GM19351 (cell line): ENCODE results near the gene KSR2.

Source experiments
- ATAC-seq: cut with Tn5 transposase; IDR thresholded peaks from one replicate; pipeline ENCODE4 v1.9.1; 2021; ENCODE audit warnings: mild to moderate bottlenecking, moderate library complexity; ENCODE audit not compliant: unreplicated experiment

KSR2 gene

DNA sequence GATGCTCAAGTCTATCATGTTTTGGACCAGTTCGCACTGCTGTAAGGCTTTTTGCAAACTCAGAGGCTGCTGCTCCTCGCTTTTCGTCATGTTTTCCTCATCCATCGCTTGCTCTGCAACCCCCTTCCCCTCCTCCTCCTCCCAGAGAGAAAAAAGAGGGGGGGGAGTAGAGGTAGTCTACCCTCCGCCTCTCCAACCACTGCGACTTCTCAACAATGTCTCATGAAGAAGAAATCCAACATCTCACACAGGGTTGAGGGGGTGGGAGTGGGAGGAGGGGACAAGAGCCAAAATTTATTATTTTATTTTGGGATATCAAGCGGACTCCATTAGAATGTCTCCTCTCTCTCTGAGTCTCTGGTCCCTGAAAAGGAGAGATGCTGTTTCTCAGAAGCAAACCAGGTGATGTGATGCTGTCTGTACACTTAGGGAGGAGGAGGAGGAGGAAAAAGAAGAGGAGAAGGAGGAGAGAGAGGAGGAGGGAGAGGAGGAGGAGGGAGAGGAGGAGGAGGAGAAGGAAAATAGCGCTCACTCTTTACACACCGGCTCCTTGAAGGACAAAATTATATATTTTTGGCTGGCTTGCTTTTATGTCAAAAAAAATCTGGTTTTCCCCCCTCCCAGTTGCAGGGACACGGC, 520 bp downstream of the KSR2 start:
- ATAC-seq, result no peak

DNA sequence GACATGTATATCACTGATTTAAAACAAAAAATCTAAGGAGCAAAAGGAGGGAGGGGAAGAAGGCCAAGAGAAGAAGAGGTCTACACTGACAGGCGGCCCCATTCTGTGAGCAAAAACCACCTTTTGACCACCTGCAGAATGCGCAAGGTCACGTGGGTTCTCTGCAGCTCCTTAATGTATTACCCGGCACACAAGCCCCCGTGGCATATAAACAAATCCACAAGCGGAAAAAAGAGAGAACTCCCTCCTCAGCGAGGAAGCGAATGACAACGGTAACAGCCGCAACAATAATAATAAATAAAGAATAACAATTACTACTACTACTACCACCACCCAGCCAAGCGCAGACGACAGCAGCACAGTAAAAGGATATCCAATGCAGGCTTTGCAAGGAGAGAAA, 1.3 kb downstream of the KSR2 start:
- no peak for ATAC-seq

DNA sequence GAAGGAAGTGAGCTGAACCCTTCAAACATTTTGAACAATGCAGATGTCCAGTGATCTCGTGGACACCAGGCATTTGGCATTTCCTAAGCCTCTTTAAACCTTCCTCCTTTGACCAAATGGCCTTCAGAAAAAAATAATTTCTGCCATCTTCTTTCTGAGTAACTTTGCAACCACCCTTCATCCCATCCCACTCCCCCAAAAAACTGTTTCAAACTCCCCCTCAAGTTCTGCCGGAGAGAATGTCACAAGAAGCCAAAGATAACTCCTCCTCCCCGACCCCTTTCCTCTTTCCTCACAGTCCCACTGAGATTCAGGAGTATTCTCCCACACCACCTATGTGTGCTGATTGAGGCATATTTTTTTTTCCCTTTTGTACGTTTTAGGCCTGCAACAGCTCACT, 1.7 kb downstream of the KSR2 start:
- no peak for ATAC-seq

DNA sequence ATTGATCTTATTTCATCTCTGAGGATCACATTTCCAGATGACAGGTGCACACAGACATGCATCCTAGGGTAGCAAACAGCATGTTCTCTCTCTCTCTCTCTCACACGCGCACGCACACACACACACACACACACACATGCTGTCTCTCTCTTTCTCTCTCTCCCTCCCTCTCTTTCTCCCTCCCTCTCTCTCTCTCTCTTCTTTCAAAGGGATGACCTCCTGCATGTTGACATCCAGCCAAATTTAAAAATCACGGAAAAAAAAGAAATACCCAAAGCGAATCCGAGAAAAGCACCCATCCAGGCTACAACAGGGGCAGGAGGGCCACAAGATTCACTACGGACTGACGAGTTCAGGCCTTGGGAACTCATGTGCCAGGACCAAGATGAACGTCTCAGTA, 2.3 kb downstream of the KSR2 start:
- no peak for ATAC-seq

DNA sequence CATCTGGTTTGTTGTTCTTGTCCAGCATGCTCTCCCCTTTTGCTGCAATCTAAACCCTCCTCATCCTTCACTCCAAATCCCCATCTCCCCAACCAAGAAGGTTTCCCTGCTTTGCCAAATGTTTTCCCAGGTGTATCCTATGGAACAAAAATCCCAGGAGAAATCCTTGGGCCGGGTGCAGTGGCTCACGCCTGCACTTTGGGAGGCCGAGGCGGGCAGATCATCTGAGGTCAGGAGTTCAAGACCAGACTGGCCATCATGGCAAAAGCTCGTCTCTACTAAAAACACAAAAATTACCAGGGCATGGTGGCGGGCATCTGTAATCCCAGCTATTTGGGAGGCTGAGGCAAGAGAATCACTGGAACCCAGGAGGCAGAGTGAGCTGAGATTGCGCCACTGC, 5.0 kb downstream of the KSR2 start:
- ATAC-seq, result no peak

DNA sequence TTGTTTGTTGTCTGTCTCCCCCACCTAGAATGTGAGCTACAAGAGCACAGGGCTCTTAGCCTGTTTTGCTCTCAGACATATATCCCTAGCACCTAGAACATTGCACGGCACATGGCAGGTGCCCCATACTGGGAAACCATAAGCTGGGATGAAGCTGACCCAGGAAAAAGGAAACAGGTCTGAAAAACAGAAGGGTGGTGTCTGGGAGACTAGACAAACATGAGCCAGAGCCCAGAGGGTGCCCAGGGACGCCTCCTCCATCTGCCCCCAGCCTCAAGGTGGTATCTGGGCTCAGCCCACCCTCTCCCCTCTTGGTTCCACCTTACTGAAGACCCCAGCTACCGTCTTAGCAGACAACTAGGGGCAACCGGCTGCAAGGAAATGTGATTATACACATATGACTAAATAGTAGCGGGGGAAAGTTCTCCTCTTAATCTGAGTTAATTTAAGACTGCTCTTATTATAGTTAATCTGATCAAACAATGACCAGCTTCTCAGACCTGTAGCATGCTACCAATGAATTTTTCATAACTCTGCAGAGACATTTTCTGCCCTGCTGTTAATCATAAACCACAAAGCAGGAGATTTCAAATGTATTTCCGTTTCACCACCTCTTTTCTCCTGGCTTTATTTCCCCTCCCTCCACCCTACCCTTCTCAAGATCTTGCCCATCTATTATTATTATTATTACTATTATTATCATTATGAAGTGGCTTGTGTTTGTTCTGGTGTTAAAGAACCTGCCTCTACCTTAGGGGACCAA, 31.9 kb downstream of the KSR2 start:
- no peak for ATAC-seq

DNA sequence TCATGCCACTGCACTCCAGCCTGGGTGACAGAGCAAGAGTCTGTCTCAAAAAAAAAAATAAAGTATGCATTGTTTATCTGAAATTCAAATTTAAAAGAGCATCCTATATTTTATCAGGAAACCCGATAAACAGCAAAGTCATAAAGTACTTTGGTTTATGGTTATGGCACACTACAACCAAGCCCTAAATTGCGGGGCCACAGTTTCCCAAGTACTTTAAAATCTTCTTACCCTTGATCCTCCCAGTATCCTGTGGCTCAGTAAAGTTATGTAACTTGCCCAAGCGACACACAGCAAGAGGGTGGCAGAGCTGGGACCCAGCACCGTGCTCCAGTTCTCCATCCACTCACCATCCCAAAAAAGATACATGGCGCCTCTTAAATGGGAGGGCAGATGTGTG, 35.2 kb downstream of the KSR2 start:
- no peak for ATAC-seq

DNA sequence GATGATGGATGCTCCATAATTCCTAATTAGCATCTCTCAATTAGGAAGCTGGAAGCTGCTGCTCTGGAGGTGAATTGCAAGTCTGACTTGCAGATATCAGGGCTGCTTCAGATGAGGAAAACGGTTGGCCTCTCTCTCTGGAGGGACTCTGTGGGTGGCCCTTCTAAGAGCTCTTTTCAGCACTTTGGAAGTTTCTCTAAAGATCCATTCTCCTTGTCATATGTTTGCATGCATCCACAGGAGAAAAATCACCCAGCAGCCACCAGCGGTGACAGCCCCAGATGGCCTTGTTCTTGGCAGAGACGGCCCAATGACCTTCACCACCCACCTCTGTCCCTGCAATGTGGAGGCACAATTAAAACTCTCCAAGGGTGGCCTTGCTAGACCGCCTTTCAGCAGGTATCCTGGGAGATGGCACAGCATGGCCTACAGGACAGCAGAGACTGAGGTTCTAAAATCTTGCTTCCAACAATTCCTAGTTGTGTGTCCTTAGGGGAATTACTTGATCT, 42.3 kb downstream of the KSR2 start:
- ATAC-seq, result no peak

DNA sequence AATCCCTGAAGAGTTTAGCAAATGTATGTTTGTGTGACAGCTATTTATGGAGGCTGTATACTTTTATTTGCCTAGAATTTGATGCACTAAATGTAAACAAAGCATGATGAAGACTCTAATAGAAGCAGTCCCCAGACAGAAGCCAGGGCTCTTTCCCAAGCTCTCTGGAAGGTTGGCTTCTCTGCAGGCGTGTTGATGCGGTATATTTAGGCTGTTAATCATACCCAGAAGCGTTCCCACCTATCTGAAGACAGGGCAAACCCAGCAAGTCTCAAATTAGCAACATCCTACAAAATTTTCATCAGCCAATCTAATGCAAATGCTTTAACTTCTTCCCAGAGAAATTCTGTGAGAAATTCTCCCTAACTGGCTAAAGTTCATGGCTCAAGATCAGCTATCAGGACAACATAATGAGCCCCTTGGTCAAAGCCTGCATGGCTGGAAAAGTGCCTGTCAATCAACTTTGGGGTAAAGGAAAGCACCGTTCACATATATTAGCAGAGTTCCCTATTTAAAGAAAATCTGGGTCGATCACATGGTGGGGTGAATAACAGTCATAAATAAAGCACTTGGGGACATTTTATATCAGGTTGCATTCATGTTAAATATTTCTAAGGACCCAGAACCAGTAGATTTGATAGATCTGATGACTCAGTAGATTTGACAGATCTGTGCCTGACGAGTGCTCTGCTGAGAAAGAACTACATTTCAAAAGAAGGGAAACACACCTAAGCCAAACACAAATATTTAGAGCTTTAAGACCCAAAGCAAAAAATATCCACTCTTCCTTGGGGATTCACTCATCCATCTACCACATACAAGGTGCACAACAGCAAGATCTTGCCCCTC, 46.6 kb downstream of the KSR2 start:
- no peak for ATAC-seq

DNA sequence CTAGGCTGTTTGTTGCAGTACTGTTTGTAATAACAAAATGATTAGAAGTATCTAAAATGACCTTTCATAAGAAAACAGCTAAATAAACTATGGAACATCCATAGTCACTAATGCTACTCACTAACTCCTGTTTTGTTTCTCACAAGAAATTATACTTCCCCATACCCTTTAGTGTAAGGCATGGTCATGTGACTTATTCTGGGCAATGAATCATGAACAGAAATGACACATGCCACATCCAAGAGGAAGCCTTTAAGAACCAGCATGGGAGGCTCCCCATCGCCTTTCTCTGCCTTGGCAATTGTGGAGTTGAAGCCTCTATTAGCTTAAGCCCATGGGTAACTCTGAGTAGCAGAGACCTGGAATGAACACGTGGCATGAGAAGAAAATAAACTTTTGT, 49.3 kb downstream of the KSR2 start:
- ATAC-seq, result no peak

DNA sequence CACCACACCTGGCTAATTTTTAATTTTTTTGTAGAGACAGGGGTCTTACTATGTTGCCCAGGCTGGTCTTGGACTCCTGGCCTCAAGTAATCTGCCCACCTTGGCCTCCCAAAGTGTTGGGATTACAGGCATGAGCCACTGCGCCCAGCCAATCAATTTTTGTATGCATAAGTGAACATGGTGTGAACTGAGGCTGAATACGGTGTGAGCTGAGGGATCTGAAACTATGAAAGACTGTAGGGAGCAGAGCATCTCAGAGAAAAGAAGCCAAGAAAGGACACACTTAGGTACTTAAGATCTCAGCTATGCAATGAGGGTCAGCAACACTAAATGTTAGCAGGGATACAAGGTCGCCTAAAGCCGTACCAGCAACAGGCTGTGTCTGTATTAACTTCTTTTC, 54.1 kb downstream of the KSR2 start:
- no peak for ATAC-seq

DNA sequence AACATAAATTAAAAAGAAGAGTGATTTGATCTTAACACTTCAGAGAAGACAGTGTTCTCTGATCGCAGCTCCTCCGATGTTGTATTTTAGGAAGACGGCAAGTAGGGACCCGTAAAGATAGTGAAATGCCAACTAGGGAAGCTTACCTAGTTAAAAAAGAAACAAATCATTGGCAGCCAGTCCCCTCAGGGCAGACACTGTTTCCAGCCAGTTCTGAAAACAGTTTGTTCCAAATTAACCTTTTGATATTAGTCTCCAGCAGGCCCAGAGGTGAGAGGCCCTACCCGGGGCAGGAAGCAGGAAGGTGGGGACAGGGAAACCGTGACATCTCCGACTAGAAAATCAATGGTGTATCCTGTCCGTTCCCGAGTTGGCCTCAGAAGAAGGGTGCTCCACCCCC, 56.0 kb downstream of the KSR2 start:
- no peak for ATAC-seq

DNA sequence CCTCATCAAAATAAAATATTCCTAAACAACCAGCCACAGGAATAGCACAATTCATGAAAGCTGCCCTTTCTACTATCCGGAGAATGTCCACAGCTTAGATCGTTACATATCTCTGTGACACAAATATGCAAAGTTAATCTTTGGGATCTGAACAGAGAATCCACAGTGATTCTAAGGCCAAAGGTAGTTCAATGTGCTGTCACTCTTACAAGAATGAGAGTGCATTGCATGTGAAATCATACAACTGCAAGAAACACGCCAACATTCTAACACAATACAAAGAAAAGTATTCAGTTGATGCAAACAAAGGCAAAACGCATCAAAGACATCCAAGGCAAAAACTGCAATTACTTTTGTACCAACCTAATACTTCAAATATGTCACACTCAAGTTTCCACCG, 60.4 kb downstream of the KSR2 start:
- ATAC-seq, result no peak

DNA sequence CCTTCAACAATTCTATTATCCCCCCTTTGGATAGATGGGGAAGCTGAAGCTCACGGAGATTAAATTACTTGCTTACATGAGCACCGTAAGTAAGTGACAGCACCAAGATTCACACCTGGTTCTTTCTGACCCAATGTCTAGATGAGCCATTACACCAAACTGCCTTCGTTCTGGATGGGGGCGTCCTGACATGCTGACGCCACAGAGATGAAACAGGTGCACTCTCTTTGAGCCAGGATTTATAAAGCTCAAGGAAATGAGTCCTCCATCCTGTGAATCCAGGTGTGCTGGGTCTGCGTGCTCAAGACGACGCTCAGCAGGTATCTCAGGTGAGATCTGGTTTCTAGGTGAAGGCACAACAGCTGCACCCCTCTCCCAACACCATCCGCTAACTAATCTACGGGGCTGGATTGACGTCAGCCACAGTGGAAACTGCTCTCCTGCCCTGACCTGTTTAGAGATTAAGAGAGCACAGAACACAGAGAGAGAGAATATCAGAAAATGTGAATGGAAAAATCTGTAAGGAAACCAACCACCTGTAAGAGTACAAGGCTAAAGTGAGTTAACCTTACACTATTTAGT, 61.6 kb downstream of the KSR2 start:
- no peak for ATAC-seq

DNA sequence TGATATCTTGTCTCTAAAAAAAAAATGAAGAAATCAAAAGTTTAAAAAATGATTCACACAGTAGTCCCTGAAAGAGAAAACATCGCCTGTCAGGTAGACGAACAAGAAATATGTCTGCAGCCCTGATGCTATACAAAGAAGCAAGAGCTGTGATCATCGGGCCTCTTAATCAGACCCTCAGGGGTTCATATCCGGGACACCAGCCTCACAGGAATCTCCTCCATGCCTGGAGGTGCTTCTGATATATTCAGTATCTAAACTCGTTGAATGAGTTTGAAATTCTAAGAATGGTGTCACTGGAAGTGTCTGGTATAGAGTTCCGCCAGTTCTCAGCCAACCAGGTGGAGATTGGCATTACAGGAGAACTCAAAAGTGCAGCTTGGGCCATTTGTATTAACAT, 64.7 kb downstream of the KSR2 start:
- no peak for ATAC-seq

DNA sequence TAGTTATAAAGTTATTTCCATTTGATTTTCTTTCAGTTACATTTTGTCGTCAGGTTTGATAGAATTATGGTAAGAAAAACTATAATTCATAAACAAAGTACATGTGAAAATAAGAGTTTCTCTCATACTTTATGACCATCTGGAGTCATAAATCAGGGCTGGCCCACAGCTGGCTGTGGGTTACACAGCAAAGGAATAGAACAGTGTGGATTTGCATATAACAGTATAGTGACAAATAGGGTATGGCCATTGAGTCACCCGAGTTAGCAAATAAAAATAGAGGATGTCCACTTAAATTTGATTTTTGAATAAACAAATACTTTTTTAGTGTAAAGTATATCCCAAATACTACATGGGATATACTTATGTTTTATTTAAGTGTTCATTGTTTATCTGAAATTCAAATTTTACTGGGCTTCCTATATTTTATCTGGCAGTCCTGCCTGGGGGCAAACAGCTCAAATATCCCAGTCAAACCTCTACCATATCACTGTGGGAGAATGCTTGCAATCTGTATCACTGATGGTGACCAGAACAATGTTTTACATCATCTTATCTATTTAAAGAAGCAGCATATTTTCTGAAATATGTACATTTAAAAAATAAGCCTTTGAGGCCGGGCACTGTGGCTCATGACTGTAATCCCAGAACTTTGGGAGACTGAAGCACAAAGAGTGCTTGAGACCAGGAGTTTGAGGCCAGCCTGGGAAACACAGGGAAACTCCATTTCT, 65.5 kb downstream of the KSR2 start:
- ATAC-seq, result no peak

DNA sequence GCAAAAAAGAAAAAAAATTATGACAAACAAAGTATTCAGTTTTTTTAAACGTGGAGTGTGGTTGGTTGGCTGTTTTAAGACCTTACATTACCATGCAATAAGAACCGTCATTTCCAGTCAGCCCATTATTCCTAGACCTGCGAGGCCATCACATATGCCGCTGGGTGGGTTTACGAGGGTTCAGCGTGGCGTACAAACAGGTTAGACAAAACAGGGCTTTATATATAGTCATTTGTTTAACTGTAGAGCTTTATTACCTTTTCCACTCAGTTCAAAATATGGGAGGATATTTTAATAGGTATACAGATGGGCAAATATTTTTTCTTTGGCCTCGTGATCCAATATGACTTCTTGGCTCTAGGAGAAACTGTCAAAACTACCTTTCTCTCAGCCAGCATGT, 67.2 kb downstream of the KSR2 start:
- no peak for ATAC-seq

DNA sequence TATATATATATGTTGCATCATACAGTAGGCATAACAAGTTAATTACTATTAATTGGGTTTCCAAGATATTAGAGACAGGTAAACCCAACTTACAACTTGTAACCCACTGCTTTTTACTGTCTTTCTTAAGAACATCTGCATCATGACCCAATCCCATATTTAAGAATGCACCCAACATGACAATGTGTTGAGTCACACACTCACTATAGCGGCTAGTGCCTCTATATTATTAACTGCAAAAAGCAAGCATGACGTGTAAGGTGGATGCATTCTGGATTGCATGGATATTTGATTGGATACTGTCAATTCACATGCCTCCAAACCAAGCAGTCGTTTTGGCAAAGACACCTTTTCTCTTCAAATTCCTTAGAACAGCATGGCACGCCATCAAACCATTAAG, 68.2 kb downstream of the KSR2 start:
- no peak for ATAC-seq

DNA sequence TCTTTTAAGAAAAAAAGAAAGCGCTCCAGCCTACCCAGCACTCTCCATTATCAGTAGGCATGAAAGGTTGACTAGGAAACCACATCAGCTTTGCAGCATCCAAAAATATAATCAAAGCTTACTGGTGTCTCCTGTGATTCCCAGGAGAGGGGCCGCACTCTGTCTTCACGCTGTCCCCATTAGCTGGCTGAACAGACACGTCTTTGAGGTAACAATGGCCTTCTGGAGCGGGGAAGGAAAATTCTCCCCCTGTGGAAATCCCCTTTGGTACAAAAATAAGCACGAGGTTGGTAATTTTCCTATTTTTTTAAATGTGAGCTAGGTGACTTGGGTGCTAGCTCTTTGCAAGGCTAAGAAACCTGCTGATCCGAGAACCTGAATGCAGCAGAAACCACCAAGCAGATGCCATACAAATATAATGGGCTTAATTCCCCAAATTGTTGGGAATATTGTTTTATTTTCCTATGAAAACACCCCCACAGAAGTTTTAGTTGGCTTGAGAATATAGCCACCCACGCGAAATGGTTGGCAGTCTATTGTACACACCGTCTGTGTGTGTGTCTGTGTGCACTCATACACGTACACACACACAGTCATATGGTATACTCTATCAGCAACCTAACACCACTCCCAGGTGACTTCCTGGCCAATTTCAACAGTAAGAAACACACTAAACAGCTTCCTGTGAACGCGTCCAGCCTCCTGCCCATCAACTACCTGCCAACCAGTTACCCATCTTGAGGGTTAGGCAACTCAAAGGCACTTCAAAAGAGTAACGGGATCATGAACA, 71.2 kb downstream of the KSR2 start:
- ATAC-seq, result peak; percentile 70

DNA sequence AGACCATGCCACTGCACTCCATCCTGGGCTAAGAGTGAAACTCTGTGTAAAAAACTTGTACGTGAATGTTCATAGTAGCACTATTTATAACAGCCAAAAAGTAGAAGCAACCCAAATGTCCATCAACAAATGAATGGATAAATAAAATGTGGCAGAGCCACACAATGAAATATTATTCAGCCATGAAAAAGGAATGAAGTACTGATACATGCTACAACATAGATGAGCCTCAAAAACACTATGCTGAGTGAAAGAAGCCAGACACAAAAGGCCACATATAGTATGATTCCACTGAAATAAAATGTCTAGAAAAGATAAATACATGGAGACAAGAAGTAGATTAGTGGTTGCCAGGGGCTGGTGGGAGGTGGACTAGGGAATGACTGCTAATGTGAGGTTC, 72.8 kb downstream of the KSR2 start:
- no peak for ATAC-seq
